Suppressor macrophage treated with lipopolysaccharide for 1 hour (primary cell): ENCODE results near the gene SLC9A9.
"Not testable (repeated sequence)": the region's sequence is repeated elsewhere in the genome, so short reads cannot be mapped to it uniquely, and the experiment has no call there.

Source experiments
- DNase-seq, 3 donors: peaks; one replicate each; pipeline ENCODE4 v3.0.0-alpha.2; 2020 to 2022

The SLC9A9 gene

GRCh38 chr3:143306407-143306806 lies 541.9 kb downstream of the SLC9A9 start:
- DNase-seq = no peak

GRCh38 chr3:143302638-143303171 lies 545.6 kb downstream of the SLC9A9 start:
- peak; percentile 21 to 27 (median 27) for DNase-seq

GRCh38 chr3:143301031-143301901 lies 547.0 kb downstream of the SLC9A9 start:
- no peak for DNase-seq

- peak; percentile 20 to 37 (median 21) for DNase-seq
Observed at GRCh38 chr3:143298886-143299535, 549.3 kb downstream of the SLC9A9 start.

- DNase-seq = no peak
Observed at GRCh38 chr3:143298380-143298779, 549.9 kb downstream of the SLC9A9 start.

GRCh38 chr3:143295201-143296080 lies 552.8 kb downstream of the SLC9A9 start:
- DNase-seq = no peak

GRCh38 chr3:143294188-143294587 lies 554.1 kb downstream of the SLC9A9 start:
- peak in 2 of 3 donors; percentile 19 to 41 for DNase-seq

GRCh38 chr3:143291836-143292447 lies 556.3 kb downstream of the SLC9A9 start:
- no peak for DNase-seq

- DNase-seq = no peak
Observed at GRCh38 chr3:143288944-143289343, 559.3 kb downstream of the SLC9A9 start.

- no peak for DNase-seq
Observed at GRCh38 chr3:143287403-143287802, 560.9 kb downstream of the SLC9A9 start.

GRCh38 chr3:143286392-143287010 lies 561.8 kb downstream of the SLC9A9 start:
- no peak for DNase-seq

- no peak for DNase-seq
Observed at GRCh38 chr3:143283432-143284128, 564.7 kb downstream of the SLC9A9 start.

GRCh38 chr3:143280984-143281383 lies 567.3 kb downstream of the SLC9A9 start:
- no peak for DNase-seq

- not testable (repeated sequence) for DNase-seq
Observed at GRCh38 chr3:143279567-143279966, 568.7 kb downstream of the SLC9A9 start.

GRCh38 chr3:143278721-143279120 lies 569.5 kb downstream of the SLC9A9 start:
- DNase-seq = no peak

GRCh38 chr3:143277531-143277930 lies 570.7 kb downstream of the SLC9A9 start:
- no peak for DNase-seq

GRCh38 chr3:143276592-143276991 lies 571.7 kb downstream of the SLC9A9 start:
- no peak for DNase-seq

- DNase-seq = no peak
Observed at GRCh38 chr3:143273975-143274690, 574.1 kb downstream of the SLC9A9 start.

GRCh38 chr3:143271136-143271535 lies 577.1 kb downstream of the SLC9A9 start:
- DNase-seq = no peak

- DNase-seq = no peak
Observed at GRCh38 chr3:143269741-143270140, 578.5 kb downstream of the SLC9A9 start.

GRCh38 chr3:143267989-143268388 lies 580.3 kb downstream of the SLC9A9 start:
- no peak for DNase-seq
